ENCODE results near the gene RYR2.

RYR2 gene

DNA sequence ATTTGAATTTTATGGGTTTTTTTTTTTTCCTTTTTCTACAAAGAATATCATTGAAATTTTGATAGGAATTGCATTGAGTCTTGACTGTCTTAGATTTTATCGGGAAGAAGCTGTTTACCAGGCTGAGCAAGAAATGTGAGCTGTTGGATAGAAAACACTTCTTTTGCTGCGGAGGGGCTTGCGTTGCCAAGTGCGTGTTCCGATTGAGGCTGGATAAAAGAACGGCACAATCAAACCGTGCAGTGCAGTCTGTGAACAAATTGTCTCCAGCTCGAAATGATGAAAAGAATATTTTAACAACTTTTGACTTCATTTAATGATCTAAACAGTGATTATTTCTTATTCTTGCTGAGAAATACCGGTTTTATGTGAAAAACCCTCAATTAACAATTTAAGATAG is 149.4 kb downstream of the RYR2 start:
- Histone ChIP-seq H3K36me3 (no peaks in the 10 kb centered on the region), H3K27ac (no peak overlapping the region), H3K4me1 (no peaks in the 10 kb centered on the region), H3K9me3 (replicated peaks in 1 of 11) (no peaks in the 10 kb centered on the region), H4K20me1 (no peaks in the 10 kb centered on the region), H3K4me2 (no peak overlapping the region), H3K27me3 (no peaks in the 10 kb centered on the region), H3K9ac (no peak overlapping the region), H3K4me3 (no peak overlapping the region)
- TF ChIP-seq Cebpa-rat (IDR thresholded peaks at IDR 0.05), result no peak

GRCh38 chr1:237197470-237198425 is 155.8 kb downstream of the RYR2 start:
- no peak overlapping the region for H3K27ac ChIP-seq
- H3K27me3 ChIP-seq, result no peaks in the 10 kb centered on the region
- H3K9ac ChIP-seq, result no peak overlapping the region
- no peaks in the 10 kb centered on the region for H3K4me1 ChIP-seq
- no peaks in the 10 kb centered on the region for H3K9me3 ChIP-seq (replicated peaks in 1 of 11)
- no peak for TF ChIP-seq Cebpa-rat (IDR thresholded peaks at IDR 0.05)
- H3K36me3 ChIP-seq, result no peaks in the 10 kb centered on the region
- no peak overlapping the region for H3K4me3 ChIP-seq
- no peaks in the 10 kb centered on the region for H4K20me1 ChIP-seq
- H3K4me2 ChIP-seq, result no peak overlapping the region

- TF ChIP-seq Cebpa-rat (IDR thresholded peaks at IDR 0.05), result no peak
Observed at GRCh38 chr1:237199026-237199425, 157.0 kb downstream of the RYR2 start.

DNA sequence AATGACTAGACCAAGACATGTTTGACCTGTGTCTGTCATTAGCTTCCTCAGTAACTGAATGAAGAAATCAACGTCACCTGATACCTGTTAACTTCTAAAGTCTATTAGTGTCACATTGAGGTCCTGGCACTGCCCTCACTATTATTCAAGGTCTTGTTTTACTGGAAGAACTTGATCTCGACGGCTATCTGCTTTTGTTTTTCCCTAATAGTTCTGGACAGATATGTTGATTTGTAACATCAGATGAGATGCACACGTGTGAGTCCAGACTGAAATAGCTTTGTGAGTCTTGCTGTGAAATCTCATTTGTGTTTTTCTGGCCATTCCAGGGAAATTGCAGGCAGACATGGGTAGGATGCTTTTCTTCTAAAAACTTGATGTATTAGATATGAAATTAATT is 159.2 kb downstream of the RYR2 start:
- Histone ChIP-seq H3K4me3 (no peak overlapping the region), H3K9ac (no peak overlapping the region), H3K4me2 (no peak overlapping the region), H3K9me3 (replicated peaks in 1 of 11) (no peaks in the 10 kb centered on the region), H3K27me3 (no peaks in the 10 kb centered on the region), H3K27ac (no peak overlapping the region), H3K4me1 (no peaks in the 10 kb centered on the region), H4K20me1 (no peaks in the 10 kb centered on the region), H3K36me3 (no peaks in the 10 kb centered on the region)
- no peak for TF ChIP-seq Cebpa-rat (IDR thresholded peaks at IDR 0.05)

More at GRCh38 chr1:237199026-237199425, 157.0 kb downstream of the RYR2 start:
- Histone ChIP-seq H3K9me3 (replicated peaks in 1 of 11) (no peaks in the 10 kb centered on the region), H3K27ac (no peak overlapping the region), H3K4me3 (no peak overlapping the region), H3K27me3 (no peaks in the 10 kb centered on the region), H3K36me3 (no peaks in the 10 kb centered on the region), H4K20me1 (no peaks in the 10 kb centered on the region), H3K4me1 (no peaks in the 10 kb centered on the region), H3K9ac (no peak overlapping the region), H3K4me2 (no peak overlapping the region)

GRCh38 chr1:237204841-237205240 is 162.9 kb downstream of the RYR2 start:
- Histone ChIP-seq H3K36me3 (no peaks in the 10 kb centered on the region), H3K4me1 (no peaks in the 10 kb centered on the region), H3K27me3 (no peaks in the 10 kb centered on the region), H3K9ac (no peak overlapping the region), H3K4me3 (no peak overlapping the region), H3K9me3 (replicated peaks in 1 of 11) (no peaks in the 10 kb centered on the region), H3K4me2 (no peak overlapping the region), H4K20me1 (no peaks in the 10 kb centered on the region), H3K27ac (no peak overlapping the region)
- TF ChIP-seq Cebpa-rat (IDR thresholded peaks at IDR 0.05), result no peak

- H3K9ac ChIP-seq, result no peak overlapping the region
- no peak overlapping the region for H3K4me2 ChIP-seq
- H3K4me1 ChIP-seq, result no peaks in the 10 kb centered on the region
- H3K27me3 ChIP-seq, result no peaks in the 10 kb centered on the region
- H3K9me3 ChIP-seq (replicated peaks in 1 of 11), result no peaks in the 10 kb centered on the region
- no peaks in the 10 kb centered on the region for H4K20me1 ChIP-seq
- no peak overlapping the region for H3K4me3 ChIP-seq
- no peaks in the 10 kb centered on the region for H3K36me3 ChIP-seq
- no peak overlapping the region for H3K27ac ChIP-seq
- peak in 2 of 11 experiments; percentile 28 to 35; a peak in 1 of 22 replicates for TF ChIP-seq Cebpa-rat (IDR thresholded peaks at IDR 0.05)
Observed at GRCh38 chr1:237205400-237206064, 163.5 kb downstream of the RYR2 start.

DNA sequence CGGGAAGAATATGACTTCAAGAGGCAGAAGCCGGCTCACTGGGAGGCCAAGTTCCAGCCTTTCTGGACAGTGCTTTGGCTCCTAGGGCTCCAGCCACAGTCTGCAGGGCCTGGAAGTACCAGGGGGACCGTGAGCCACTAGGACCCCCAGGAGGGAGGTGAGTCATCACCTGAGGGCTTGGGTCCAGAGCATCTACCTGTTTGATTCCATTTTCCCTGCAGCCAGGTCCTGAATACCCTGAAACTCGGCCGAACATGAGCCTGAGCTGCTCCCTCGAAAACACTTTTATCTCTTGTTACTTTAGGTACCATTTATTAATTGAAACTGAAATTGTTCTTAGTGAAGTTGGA is 164.1 kb downstream of the RYR2 start:
- TF ChIP-seq Cebpa-rat (IDR thresholded peaks at IDR 0.05), result no peak
- Histone ChIP-seq H3K27me3 (no peaks in the 10 kb centered on the region), H3K9me3 (replicated peaks in 1 of 11) (no peaks in the 10 kb centered on the region), H3K27ac (no peak overlapping the region), H3K4me2 (no peak overlapping the region), H4K20me1 (no peaks in the 10 kb centered on the region), H3K9ac (no peak overlapping the region), H3K36me3 (no peaks in the 10 kb centered on the region), H3K4me3 (no peak overlapping the region), H3K4me1 (no peaks in the 10 kb centered on the region)

DNA sequence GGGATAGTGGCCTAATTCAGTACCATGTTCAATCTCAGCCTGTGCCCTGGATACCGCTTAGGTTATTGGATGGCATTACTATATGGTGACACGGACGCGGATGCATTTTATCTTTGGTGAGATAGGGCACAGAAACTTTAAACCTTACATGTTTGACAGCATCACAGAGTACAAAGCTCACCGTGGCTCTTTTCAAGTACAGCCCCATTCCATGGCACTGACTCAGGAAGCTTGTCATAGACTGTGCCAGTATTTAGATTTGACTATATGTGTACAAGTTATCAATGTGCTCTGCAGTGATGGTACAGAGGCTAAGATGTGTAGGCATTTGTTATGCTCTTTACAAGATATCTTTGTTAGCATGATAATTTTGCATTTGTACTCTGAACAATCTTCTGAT is 169.0 kb downstream of the RYR2 start:
- no peaks in the 10 kb centered on the region for H4K20me1 ChIP-seq
- no peak overlapping the region for H3K4me2 ChIP-seq
- no peaks in the 10 kb centered on the region for H3K9me3 ChIP-seq (replicated peaks in 1 of 11)
- H3K27ac ChIP-seq, result no peak overlapping the region
- no peak overlapping the region for H3K9ac ChIP-seq
- no peaks in the 10 kb centered on the region for H3K4me1 ChIP-seq
- H3K4me3 ChIP-seq, result no peak overlapping the region
- no peak for TF ChIP-seq Cebpa-rat (IDR thresholded peaks at IDR 0.05)
- no peaks in the 10 kb centered on the region for H3K36me3 ChIP-seq
- H3K27me3 ChIP-seq, result no peaks in the 10 kb centered on the region

DNA sequence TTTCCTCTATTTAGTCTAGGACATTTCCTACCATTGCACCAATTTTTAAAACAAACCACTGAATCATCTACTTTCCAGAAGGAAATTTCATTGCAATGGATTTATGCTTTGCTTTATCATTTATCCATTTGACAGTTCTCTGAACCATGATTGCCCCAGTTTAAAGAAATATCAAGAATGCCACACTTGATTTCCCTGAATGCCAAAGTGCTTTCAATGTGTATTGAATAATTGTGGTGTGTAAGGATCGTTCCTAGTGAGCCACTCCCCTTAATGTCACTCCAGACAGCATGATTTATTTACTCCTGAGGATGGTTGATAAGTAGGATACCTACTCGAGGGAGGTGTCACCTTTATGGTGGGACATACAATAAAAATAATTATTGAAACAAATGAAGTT is 169.6 kb downstream of the RYR2 start:
- no peak for TF ChIP-seq Cebpa-rat (IDR thresholded peaks at IDR 0.05)
- Histone ChIP-seq H3K4me3 (no peak overlapping the region), H3K9ac (no peak overlapping the region), H3K9me3 (replicated peaks in 1 of 11) (no peaks in the 10 kb centered on the region), H4K20me1 (no peaks in the 10 kb centered on the region), H3K27ac (no peak overlapping the region), H3K36me3 (no peaks in the 10 kb centered on the region), H3K27me3 (no peaks in the 10 kb centered on the region), H3K4me1 (no peaks in the 10 kb centered on the region), H3K4me2 (no peak overlapping the region)

Measured in BLaER1 treated with 17β-estradiol and CSF1 and Interleukin-3, amounts not matched to agents 10 nM and 100 nM (cell line).